IgD-negative memory B cell (primary cell): ENCODE measurements around the gene PRKACB. TPM values are rescaled to one million over a fixed set of nuclear protein-coding genes. Genes with fewer than 3 reads are reported as not detected.

Experiments used
- H3K27ac Mint-ChIP-seq, 3 donors: one replicate each; pipeline ENCODE4 v1.8.0; 2020 to 2022; ENCODE audit warnings: mild to moderate bottlenecking in 3 of 3, mixed read lengths in 3 of 3, moderate library complexity in 1 of 3
- H3K27me3 Mint-ChIP-seq: one replicate; pipeline ENCODE4 v1.8.0; 2021; ENCODE audit warnings: mixed read lengths
- H3K36me3 Mint-ChIP-seq: one replicate; pipeline ENCODE4 v1.8.0; 2020; ENCODE audit warnings: mild to moderate bottlenecking, mixed read lengths
- H3K4me1 Mint-ChIP-seq, 3 donors: one replicate each; pipeline ENCODE4 v1.8.0; 2020 to 2022; ENCODE audit warnings: mixed read lengths in 3 of 3, mild to moderate bottlenecking in 1 of 3
- H3K4me3 Mint-ChIP-seq, 4 donors: one replicate each; pipeline ENCODE4 v1.8.0; 2020 to 2022; ENCODE audit warnings: mild to moderate bottlenecking in 4 of 4, mixed read lengths in 4 of 4, moderate library complexity in 3 of 4
- H3K9me3 Mint-ChIP-seq, 3 donors: one replicate each; pipeline ENCODE4 v1.8.0; 2020 to 2021; ENCODE audit warnings: mixed read lengths in 3 of 3, mild to moderate bottlenecking in 1 of 3
- polyA plus RNA-seq: library from polyadenylated mRNA; unstranded; fragments of 300-500 nt; fragmentation: Illumina TruSeq; gene quantifications from one replicate; pipeline ENCODE4 v1.2.3, GENCODE V29; 2021

Gene PRKACB
- polyA plus RNA-seq, 1 donor from 2014 or later = 62.5 TPM

DNA sequence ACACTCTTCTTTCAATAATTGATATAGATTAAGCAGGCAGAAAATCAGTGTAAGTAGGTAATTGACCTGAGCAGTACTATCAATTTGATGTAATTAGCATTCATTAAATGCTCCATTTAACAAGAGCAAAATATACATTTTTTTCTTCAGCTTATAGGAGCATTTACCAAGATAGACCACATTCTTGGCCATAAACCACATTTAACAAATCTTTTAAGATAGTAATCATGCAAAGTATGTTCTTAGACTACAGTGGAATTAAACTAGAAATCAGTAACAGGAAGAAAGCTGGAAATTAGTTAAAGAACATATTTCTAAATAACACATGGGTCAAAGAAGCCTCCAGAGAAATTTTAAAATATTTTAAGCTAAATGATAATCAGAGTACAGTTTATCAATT is 8.7 kb upstream of the PRKACB start:
- Mint-ChIP-seq H3K27ac (no peak overlapping the region), H3K4me1 (peaks cover 0 to 5% (median 4%) of the 10 kb centered on the region in 3 donors), H3K9me3 (peaks cover 0 to 5% (median 0%) of the 10 kb centered on the region in 3 donors), H3K4me3 (no peak overlapping the region), H3K27me3 (no peaks in the 10 kb centered on the region), H3K36me3 (no peaks in the 10 kb centered on the region)

DNA sequence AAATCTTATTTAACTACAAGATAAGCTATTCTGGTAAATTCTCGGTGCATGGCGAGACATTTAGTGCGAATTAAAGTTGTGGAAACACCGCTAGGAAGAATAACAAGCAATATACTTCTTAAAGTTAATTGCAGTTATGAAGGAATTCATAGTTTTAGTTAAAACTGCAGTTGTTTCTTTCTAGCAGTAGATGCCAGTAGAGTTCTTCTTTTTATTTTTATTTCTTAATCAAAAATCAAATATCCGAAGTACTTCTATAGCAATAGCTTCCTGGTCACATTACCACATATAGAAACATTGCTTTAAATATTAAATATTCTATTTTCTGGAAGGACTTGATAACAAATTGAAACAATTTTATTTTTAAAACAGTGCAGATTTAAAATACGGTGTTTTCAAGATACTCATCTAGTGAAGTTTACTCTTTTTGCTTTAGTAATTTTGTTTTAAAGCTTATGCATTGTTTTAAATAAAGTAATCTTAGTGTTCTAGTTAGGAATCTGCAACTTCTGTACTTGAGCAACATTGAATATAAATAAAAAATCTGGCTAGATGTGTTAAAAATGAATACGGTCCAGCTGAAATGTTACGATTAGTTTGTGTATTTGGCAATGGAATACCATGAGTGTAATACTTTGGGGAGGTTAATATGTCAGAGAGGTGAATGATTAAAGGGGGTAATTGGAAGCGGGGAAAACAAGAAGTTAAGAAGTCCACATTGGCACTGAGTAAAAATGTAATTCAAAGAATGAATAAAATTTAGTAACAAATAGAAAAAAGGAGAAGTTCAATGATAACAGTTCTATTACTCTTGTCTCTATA is 2.7 kb upstream of the PRKACB start:
- Mint-ChIP-seq H3K27me3 (no peaks in the 10 kb centered on the region), H3K27ac (no peak overlapping the region), H3K4me1 (peaks cover 13 to 23% (median 16%) of the 10 kb centered on the region in 3 donors), H3K9me3 (peaks cover 0 to 5% (median 0%) of the 10 kb centered on the region in 3 donors), H3K4me3 (peak overlapping the region in 2 of 4 donors; percentile 59 to 68), H3K36me3 (no peaks in the 10 kb centered on the region)

DNA sequence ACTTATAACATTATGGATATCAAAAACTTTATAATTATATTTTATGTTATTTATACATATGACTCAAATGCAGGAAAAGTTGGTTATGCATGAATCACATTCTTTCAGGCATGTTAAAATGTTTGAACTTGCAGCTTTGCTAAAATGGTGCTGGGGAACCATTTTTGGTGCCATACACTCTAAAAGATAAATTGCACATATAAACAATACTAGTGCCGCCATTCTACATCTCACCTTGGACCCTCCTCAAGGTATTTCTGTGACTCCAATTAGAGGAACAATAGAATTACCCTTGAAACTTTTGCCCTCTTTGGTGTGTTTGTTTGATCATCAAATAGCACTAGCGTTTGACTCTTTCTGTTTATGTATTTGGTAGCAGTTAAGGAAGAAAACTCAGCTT is 997 bp downstream of the PRKACB start:
- Mint-ChIP-seq H3K27ac (peak overlapping the region; percentile 66 to 97 (median 91)), H3K9me3 (no peaks in the 10 kb centered on the region), H3K4me3 (peak overlapping the region; percentile 88 to 97 (median 96)), H3K4me1 (peaks cover 26 to 38% (median 26%) of the 10 kb centered on the region in 3 donors), H3K36me3 (peaks cover 2% of the 10 kb centered on the region), H3K27me3 (no peaks in the 10 kb centered on the region)

DNA sequence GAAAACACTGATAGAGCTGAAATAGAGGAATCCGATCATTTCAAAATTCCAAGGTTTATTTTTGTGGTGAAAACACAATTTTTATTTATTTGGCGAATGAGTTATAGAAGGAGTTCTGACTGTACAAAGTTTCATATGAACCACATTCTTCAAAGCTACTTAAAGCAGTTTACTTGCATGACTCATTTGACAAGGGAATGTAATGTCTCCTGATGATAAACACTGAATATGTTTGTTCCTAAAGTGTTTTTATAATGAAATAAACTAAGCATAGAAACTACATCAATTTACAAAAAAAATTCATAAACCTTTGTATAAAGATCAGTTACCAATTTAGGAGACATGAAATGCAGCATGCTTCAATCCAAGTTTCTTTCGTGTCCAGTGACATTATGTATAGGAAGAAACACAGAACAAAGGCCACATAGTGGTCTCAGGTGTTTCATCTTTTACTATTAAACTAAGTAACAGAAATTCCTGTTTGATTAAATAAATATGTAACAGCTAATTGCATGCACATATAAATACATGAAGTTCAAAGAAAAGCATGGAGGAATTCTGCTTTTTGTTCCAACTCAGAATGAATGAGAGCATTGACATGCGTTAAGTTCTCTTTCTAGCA is 2.5 kb downstream of the PRKACB start:
- Mint-ChIP-seq H3K27me3 (no peaks in the 10 kb centered on the region), H3K36me3 (peaks cover 4% of the 10 kb centered on the region), H3K9me3 (no peaks in the 10 kb centered on the region), H3K4me3 (peak overlapping the region; percentile 88 to 97 (median 96)), H3K27ac (peak overlapping the region; percentile 25 to 97 (median 91)), H3K4me1 (peaks cover 36 to 48% (median 37%) of the 10 kb centered on the region in 3 donors)

DNA sequence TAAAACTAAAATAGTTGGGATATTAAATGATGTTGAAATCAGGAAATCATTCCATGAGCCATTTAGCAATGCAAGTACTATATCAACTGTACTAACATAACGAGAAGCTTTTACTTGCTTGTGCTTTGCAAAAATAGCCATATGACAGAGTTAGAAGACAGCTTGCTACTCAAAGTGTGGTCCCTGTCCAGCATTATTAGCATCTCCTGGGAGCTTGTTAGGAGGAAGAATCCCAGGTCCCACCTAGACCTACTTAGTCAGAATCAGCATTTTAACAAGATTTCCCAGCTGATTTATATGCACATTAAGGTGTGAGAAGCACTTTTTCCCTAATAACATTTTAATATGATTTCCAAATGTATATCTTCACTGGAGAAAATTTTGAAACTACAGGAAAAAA is 4.7 kb downstream of the PRKACB start:
- H3K4me3 Mint-ChIP-seq = peak overlapping the region in 1 of 4 donors; percentile 58
- H3K4me1 Mint-ChIP-seq = peaks cover 48 to 61% (median 51%) of the 10 kb centered on the region in 3 donors
- H3K9me3 Mint-ChIP-seq = no peaks in the 10 kb centered on the region
- H3K27ac Mint-ChIP-seq = no peak overlapping the region
- peaks cover 4% of the 10 kb centered on the region for H3K36me3 Mint-ChIP-seq
- H3K27me3 Mint-ChIP-seq = no peaks in the 10 kb centered on the region

- peaks cover 63 to 67% (median 65%) of the 10 kb centered on the region in 3 donors for H3K4me1 Mint-ChIP-seq
- H3K9me3 Mint-ChIP-seq = peaks cover 0 to 2% (median 0%) of the 10 kb centered on the region in 3 donors
- peak overlapping the region; percentile 8 to 71 (median 50) for H3K27ac Mint-ChIP-seq
- peaks cover 13% of the 10 kb centered on the region for H3K36me3 Mint-ChIP-seq
- H3K4me3 Mint-ChIP-seq = peak overlapping the region in 3 of 4 donors; percentile 45 to 85 (median 56)
- no peaks in the 10 kb centered on the region for H3K27me3 Mint-ChIP-seq
Measured at GRCh38 chr1:84152649-84153056, 8.6 kb downstream of the PRKACB start.

- Mint-ChIP-seq H3K27ac (no peak overlapping the region), H3K27me3 (no peaks in the 10 kb centered on the region), H3K36me3 (peaks cover 14% of the 10 kb centered on the region), H3K4me3 (no peak overlapping the region), H3K4me1 (peaks cover 64 to 77% (median 68%) of the 10 kb centered on the region in 3 donors), H3K9me3 (peaks cover 0 to 5% (median 0%) of the 10 kb centered on the region in 3 donors)
Measured at GRCh38 chr1:84155517-84155916, 11.4 kb downstream of the PRKACB start.

DNA sequence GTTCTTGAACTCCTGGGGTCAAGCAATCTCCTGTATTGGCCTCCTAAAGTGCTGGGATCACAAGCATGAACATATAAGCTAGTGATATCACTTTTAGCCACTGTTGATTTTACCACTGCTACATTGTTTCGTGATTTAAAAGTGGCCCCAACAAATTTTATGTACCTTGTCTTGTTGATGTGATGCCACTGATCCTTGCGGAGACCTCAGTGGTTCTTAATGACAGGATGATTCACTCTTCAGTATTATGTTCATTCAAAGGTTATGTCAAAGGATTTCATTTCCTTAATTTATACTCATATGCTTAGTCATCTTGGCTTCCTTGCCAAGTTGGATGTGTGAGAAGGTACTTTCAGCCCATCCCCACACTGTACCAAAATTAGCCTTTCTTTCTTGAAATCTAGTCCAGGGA is 12.1 kb downstream of the PRKACB start:
- Mint-ChIP-seq H3K36me3 (peaks cover 14% of the 10 kb centered on the region), H3K9me3 (peaks cover 0 to 5% (median 0%) of the 10 kb centered on the region in 3 donors), H3K4me1 (peaks cover 62 to 75% (median 67%) of the 10 kb centered on the region in 3 donors), H3K27ac (no peak overlapping the region), H3K4me3 (peak overlapping the region in 1 of 4 donors; percentile 68), H3K27me3 (no peaks in the 10 kb centered on the region)

- peaks cover 0 to 5% (median 0%) of the 10 kb centered on the region in 3 donors for H3K9me3 Mint-ChIP-seq
- no peaks in the 10 kb centered on the region for H3K27me3 Mint-ChIP-seq
- peaks cover 54 to 66% (median 64%) of the 10 kb centered on the region in 3 donors for H3K4me1 Mint-ChIP-seq
- peaks cover 24% of the 10 kb centered on the region for H3K36me3 Mint-ChIP-seq
- peak overlapping the region in 1 of 4 donors; percentile 45 for H3K4me3 Mint-ChIP-seq
- no peak overlapping the region for H3K27ac Mint-ChIP-seq
Measured at GRCh38 chr1:84159533-84160240, 15.6 kb downstream of the PRKACB start.

DNA sequence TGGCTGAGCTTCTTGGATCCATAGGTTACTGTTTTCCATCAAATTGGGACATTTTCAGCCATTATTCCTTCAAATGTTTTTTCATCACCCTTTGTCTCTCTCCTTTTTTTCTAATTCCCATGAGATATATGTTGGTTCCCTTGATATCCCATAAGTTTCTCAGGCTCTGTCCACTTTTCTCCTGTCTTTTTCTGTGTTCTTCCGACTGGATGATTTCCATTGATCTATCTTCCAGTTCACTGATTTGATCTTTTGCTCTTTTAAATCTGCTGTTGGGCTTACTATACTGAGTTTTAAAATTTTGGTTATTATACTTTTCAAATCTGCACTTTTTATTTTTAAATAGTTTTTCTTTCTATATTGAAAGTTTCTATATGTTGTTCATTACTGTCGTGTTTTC is 18.2 kb downstream of the PRKACB start:
- Mint-ChIP-seq H3K4me3 (peak overlapping the region in 2 of 4 donors; percentile 10 to 49), H3K9me3 (peaks cover 0 to 5% (median 0%) of the 10 kb centered on the region in 3 donors), H3K27ac (peak overlapping the region in 1 of 3 donors; percentile 52)

DNA sequence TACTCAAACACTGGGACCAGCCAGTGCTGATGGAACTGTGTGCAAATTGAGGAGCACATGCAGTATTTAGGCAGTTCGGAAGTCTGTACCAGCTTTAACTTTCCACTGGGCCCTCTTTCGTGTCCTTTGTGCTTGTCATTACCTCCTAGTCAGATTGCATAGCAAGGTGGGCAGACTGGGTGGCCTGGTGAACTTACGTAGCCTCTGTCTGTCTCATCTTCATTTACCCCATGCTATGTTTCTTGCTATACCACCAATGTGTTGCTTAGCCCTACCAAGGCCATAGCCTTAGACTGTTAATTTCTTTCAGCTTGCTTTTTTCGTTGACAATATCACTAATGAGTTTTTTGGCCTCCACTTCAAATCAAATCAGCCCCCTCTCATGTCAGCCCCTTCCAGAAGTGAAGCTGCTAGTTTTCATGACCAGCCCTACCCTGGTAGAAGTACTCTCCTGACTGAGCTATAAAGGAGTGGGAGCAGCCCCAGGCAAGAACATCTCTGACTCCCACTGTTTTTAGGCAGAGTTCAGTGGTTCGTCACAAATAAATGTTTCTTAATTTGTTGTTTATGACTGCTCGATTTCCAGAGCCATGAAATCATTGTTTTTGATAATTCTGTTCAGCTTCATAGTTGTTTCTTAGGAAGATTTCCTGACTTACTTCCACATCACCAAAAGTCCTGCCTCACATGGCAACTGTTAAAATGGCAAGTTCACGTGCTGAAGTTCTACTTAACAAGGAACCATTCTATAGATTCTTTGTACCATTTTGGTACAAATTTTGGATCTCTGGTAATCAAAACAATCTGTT is 19.3 kb downstream of the PRKACB start:
- Mint-ChIP-seq H3K27ac (peak overlapping the region in 1 of 3 donors; percentile 1), H3K36me3 (peaks cover 16% of the 10 kb centered on the region), H3K27me3 (no peaks in the 10 kb centered on the region), H3K4me3 (peak overlapping the region in 2 of 4 donors; percentile 79 to 87), H3K4me1 (peaks cover 55 to 59% (median 57%) of the 10 kb centered on the region in 3 donors), H3K9me3 (no peaks in the 10 kb centered on the region)

More for the DNA sequence above, 18.2 kb downstream of the PRKACB start:
- no peaks in the 10 kb centered on the region for H3K27me3 Mint-ChIP-seq
- H3K4me1 Mint-ChIP-seq = peaks cover 54 to 65% (median 58%) of the 10 kb centered on the region in 3 donors
- peaks cover 19% of the 10 kb centered on the region for H3K36me3 Mint-ChIP-seq

DNA sequence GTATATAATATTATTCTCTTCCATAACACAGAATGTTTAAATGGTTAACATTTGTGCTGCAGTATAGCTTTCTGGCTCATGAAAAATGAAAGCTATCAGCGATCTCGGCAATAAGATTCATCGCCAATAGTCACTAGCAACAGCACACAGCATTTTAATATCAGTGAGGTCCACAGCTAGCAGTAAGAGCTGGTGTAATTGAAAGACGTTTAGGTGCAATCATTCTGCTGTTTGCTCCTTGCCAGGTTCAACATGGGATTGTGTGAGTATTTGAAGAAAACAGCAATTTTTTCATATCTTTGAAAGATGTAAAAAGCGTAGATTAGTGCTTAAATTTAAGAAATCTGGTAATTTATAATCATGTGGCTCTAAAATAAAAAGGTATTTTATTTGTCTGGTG is 20.1 kb downstream of the PRKACB start:
- Mint-ChIP-seq H3K4me1 (peaks cover 56 to 62% (median 59%) of the 10 kb centered on the region in 3 donors), H3K27ac (peak overlapping the region in 1 of 3 donors; percentile 63), H3K4me3 (peak overlapping the region in 2 of 4 donors; percentile 9 to 29), H3K9me3 (no peaks in the 10 kb centered on the region), H3K27me3 (no peaks in the 10 kb centered on the region), H3K36me3 (peaks cover 13% of the 10 kb centered on the region)

DNA sequence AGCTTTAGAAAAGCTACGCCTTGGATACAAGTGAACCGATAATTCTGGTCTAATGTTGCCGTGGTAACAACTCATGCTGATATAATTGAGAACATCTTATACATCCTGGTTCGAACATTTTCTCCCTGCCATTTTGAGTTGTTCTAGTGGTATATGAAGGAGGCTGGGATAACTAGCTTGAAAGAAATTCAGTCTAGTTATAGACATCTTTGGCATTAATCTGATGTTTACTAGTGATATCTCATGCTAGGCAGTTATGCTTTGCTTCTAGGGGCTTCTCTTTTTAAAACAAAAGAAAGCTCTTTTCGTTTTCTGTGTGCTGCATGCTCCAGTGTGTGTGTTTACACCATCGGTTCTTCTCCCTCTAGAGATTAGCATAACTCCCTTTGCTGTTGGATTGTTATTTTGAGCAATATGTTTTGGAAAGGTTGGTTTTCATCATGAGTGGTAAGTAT is 20.5 kb downstream of the PRKACB start:
- Mint-ChIP-seq H3K9me3 (no peaks in the 10 kb centered on the region), H3K27ac (peak overlapping the region in 1 of 3 donors; percentile 63), H3K4me1 (peaks cover 59 to 65% (median 62%) of the 10 kb centered on the region in 3 donors), H3K36me3 (peaks cover 13% of the 10 kb centered on the region), H3K4me3 (peak overlapping the region in 2 of 4 donors; percentile 29 to 63), H3K27me3 (no peaks in the 10 kb centered on the region)

- H3K36me3 Mint-ChIP-seq = peaks cover 15% of the 10 kb centered on the region
- H3K4me3 Mint-ChIP-seq = peak overlapping the region in 1 of 4 donors; percentile 87
- H3K27ac Mint-ChIP-seq = no peak overlapping the region
- peaks cover 56 to 69% (median 64%) of the 10 kb centered on the region in 3 donors for H3K4me1 Mint-ChIP-seq
- no peaks in the 10 kb centered on the region for H3K27me3 Mint-ChIP-seq
- no peaks in the 10 kb centered on the region for H3K9me3 Mint-ChIP-seq
Measured at GRCh38 chr1:84165601-84166000, 21.5 kb downstream of the PRKACB start.
